Measurements from ENCODE around the gene ZFYVE28.

Gene ZFYVE28

DNA sequence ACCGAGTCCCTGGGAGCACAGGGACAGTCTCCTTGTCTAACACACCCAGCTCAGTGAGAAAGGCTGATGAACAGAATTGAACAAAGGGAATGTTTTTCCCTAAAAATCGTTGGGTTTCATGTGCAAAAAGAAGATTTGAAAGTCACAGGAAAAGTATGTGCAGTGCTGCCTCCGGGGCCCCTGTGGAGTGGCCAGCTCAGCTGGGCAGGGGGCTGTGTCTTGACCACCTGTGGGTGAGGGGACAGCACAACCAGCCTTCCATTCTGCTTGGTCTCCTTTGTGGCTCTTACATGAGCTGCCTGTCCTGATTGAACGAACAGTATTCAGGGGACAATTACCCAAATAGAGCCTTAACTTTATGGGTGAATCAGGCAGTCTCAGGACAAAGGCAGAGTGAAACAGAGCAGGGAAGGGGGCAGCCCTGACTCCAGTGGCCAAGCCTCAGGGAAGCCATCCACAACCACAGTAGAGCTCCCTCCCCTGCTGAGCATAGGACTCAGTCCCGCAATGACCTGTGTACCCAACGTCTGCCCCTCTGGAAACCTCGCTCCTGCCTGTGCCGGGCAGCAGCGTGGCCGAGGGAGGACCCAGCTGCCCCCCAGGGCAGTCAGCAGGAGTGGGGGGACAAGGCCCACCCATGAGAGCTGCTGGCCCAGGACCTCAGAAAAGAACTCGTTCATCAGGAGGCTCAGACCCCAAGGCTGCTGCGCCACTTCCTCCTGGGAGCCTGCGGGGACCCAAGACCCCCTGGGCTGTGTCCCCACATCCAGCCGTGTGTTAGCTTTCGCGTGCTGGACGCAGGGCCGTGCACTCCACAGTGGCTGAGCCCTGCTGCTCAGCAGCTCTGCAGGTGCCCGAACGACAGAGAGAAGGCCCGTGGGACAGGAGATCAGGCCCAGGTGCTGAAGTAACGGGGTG lies 96.9 kb downstream of the ZFYVE28 start:
- DNase-seq (ENCODE audit: extremely low spot score, insufficient read length, low read depth), result no peak
- no peak for FAIRE-seq

DNA sequence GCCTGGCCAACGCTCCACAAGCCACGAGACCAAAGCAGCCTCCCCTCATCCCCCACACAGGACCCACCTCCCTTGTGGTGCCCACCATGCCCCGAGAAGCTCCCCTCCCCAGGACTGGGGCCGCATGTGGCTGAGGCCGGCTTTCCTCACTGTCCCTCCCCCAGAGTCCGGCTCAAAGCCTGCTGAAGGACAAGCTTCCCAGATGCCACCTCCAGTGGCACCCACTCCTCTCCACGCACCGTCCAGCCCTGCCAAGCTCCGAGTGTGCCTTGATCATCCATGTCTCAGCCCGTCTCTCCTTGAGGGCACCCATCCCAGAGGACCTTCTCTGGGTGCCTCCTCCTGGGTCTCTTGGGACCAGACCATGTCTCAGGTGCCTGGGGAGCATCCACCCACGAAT lies 97.7 kb downstream of the ZFYVE28 start:
- FAIRE-seq, result no peak
- no peak for DNase-seq (ENCODE audit: extremely low spot score, insufficient read length, low read depth)

DNA sequence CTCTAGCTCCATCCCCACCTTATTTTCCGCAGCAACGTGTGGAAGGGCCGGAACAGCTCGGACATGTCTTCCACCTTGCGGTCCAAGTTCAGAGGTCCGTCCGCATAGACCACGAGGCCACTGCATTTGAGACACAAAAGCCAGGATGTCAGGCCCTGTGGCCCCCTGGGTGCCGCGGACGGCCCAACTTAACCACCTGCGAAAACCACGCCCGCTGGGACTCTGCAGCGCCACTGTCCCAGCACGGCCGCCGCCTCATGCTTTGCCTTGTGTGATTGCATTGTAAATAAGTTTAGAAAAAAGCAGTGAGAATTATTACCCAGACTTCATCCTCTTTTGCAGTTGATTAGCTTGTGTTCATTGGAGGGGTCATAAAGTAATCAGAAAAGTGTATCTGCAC lies 98.3 kb downstream of the ZFYVE28 start:
- DNase-seq (ENCODE audit: extremely low spot score, insufficient read length, low read depth) (no peak), FAIRE-seq (no peak)

DNA sequence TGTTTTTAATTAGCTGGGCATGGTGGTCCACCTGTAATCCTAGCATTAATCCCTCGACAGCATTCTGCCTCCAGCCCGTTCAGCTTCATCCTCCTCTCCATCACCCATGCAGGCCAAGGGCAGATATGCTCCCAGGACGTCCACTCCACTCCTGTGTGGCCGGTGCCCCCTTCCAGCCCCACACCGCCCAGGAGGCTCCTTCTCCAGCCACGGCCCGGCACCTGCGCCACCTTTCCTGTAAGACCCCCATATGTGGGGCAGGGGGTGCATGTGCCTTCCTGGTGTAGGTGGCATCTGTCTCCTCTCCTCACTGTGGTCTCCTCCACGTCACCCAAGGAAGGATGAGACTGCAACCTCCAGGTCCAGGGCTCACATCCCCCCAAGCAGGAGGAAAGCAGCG lies 99.6 kb downstream of the ZFYVE28 start:
- DNase-seq (ENCODE audit: extremely low spot score, insufficient read length, low read depth), result no peak
- no peak for FAIRE-seq

DNA sequence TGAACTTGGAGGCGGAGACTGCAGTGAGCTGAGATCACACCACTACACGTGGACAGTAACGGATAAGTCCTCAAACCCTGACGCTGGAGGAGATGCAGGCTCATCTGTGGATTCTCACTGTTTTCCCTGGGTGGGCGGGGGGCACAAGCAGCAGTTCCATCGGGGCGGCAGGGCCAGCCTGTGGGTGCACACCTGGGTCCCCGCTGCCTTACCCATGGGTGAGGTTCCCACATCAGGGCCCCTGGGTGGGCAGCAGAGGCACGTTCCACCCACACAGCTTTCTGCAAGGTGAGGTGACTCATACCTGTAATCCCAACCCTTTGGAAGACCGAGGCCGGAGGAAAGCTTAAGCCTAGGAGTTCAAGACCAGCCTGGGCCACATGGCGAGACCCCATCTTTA lies 100.0 kb downstream of the ZFYVE28 start:
- FAIRE-seq (no peak), DNase-seq (ENCODE audit: extremely low spot score, insufficient read length, low read depth) (no peak)

DNA sequence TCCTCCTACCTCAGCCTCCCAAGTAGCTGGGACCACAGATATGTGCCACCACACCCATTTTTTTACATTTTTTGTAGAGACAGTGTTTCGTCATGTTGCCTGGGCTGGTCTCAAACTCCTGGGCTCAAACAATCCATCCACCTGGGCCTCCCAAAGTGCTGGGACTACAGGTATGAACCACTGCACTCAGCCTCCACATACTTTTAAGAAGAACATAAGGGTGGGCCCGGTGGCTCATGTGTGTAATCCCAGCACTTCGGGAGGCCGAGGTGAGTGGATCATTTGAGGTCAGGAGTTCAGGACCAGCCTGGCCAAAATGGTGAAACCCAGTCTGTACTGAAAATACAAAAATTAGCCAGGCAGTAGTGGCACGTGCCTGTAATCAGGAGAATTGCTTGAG lies 105.1 kb downstream of the ZFYVE28 start:
- FAIRE-seq (no peak), DNase-seq (ENCODE audit: extremely low spot score, insufficient read length, low read depth) (no peak)

DNA sequence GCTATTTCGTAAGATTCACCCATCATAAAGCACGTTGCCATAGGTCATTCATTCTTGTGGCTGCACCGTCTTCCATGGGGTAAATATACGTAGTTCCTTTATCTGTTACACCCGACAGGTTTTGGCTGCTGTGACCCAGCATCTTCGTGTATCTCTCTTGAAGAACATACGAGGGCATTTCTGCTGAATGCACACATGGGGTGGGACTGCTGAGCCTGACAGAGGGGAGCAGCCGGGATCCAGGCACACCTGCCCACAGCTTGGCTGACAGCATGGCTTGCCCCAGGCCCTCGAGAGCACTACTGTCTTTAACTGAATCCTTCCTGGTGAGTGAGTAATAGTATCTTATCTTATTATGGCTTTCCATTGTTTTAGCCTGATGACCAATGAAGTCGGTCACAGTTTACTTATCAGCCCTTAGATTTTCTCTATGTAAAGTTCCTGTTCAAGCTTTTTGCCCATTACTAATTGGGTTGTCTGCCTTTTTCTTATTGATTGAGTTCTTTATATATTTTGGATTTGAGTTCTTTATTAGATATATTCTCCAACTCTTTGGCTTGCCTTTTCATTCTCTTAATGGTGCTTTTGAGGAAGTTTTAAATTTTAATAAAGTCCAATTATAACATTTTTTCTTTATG lies 111.6 kb downstream of the ZFYVE28 start:
- FAIRE-seq, result no peak

DNA sequence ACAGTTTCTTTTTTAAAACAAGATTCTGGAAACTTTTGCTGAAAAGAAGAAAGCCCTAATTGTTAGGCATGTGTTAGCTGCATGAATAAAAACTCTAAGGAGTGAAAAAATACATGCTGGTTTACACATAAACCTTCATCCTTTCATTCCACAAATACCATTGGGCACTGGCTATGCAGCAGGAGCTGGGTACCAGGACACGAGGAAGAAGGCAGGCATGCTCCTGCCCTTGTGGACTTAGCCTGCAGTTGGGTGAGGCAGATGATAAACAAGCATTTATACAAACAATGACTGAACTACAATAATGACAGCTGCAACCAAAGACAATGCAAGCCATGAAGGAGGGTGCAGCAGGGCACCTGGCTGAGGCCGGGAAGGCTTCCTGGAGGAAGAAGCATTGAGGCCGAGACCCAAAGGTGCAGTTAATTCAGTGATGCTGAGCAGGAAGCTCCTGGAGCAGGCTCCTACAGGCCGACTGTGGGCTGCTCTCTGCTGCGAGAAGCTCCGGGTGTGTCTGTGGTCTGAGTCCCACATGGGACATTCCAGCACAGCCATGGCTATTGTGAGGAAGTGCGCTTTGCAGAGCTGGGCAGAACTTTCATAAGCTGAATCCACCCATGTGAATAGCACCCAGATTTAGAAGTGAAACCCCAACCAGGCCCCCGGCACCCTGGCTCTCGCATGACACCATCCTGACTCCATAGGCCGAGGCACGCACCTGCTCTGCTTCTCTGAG lies 112.5 kb downstream of the ZFYVE28 start:
- FAIRE-seq, result no peak

More for the DNA sequence above, 111.6 kb downstream of the ZFYVE28 start:
- DNase-seq (ENCODE audit: extremely low spot score, insufficient read length, low read depth), result no peak

DNA sequence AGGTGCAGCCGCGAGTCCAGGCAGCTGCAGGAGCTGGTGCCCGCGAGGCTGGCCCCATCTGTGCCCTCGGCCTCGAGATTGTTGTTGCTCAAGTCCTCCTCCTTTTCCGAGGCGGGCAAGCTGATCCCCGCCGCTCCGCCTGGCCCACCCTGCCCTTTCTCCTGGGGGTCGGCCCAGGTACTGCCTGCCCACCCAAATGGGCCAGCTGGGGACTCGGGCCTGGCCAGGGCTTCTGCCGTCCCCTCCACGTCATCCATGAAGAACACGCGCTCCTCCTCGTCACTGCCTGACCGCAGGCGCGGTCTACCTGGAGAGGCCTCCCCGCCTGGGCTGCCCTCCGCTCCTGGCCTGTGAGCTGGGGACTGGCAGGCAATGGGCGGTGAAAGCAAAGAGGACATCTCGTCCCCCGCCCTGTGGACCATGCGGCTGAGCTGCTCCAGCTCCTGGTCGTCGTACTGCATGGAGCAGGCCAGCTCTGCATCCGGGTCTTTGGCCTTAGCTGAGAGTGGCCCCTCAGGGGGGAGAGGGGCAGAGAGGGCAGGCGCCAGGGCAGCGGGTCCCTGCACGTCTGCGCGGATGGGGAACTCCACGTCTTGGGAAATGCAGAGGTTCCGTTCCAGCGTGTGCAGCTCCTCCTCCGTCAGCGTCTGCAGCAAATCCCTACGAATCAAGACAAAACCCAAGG lies 113.4 kb downstream of the ZFYVE28 start:
- no peak for DNase-seq (ENCODE audit: extremely low spot score, insufficient read length, low read depth)
- FAIRE-seq, result no peak

More for the DNA sequence above, 112.5 kb downstream of the ZFYVE28 start:
- no peak for DNase-seq (ENCODE audit: extremely low spot score, insufficient read length, low read depth)

DNA sequence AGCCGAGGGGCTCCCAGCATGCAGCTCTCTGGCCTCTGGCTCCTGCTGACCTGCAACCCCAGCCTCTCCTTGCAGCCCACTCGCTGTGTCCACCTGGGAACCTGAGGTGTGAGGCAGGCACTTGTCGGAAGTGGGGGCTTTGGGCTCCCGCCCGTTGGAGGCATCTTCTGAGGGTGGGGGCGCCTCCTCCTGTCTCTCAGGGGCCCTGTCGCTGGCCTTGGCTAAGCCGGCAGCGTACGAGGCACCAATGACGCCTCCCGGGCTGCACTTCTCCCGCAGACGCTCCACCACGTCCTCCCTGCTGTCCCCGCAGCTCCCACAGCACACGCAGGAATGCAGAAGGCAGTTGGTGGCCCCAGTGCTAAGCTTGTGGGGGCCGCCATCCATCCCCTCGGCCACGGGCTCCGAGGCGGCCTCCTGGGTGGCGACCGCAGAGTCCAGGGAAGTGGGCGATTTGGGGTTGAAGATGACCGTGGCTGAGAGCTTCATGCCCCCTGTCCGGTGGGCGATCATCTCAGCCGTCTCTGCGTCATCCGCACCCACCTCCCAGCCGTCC lies 114.0 kb downstream of the ZFYVE28 start:
- no peak for DNase-seq (ENCODE audit: extremely low spot score, insufficient read length, low read depth)
- no peak for FAIRE-seq

DNA sequence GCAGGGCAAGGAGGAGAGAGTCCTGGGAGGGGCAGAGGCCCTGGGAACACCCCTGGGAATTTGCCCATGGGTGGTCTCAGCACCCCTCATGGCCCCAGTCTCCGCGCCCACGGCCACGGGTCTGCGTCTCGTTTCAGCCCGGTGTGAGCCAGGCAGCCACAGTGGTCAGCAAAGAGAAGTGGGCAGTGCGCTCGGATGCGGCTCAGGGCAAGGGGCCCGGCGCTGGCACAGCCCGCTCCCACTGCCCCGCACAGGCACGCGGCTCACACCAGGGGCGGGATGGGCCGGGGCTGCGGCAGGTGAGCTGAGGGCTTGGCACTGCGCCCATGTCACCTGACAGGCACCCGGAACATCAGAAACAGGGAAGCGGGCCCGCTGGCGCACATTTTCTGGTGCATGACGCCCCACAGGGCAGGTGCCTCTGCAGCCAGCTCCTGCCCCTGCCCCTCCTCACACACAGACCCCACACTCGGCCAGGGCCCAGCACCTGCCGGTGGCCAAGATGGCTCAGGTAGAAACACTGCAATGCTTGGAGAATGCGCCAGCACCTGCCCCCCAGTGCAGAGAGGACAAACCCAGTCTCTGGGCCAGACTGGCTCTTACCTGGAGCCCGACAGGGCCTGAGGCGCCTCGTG lies 114.6 kb downstream of the ZFYVE28 start:
- DNase-seq (ENCODE audit: extremely low spot score, insufficient read length, low read depth) (no peak), FAIRE-seq (no peak)

DNA sequence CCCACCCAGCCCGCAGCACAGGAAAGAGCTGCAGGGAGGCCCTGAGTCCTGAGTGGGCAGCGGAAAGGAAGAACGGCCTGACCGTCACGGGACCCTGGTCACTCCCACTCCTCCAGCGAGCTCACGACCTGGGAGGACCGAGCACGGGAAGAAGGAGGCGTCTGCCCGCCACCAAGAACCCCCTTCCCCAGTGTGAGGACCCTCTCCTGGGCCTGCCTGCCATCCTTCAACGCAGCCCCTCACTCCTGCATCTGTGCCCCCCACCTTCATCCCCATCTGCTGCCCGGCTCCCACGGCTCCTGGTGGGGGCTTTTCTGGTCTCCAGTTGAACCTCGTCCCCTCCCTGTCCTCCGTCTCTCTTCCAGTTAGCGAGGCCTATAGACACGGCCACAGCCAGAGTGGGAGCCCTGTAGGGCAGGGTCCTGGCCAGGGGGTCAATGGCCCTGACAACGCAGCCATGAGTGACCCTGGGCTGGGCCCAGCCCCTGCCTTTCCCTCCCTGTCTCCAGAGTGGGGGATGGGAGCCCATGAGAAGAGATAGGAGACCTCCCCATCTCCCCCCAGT lies 115.2 kb downstream of the ZFYVE28 start:
- no peak for FAIRE-seq
- DNase-seq (ENCODE audit: extremely low spot score, insufficient read length, low read depth), result no peak

DNA sequence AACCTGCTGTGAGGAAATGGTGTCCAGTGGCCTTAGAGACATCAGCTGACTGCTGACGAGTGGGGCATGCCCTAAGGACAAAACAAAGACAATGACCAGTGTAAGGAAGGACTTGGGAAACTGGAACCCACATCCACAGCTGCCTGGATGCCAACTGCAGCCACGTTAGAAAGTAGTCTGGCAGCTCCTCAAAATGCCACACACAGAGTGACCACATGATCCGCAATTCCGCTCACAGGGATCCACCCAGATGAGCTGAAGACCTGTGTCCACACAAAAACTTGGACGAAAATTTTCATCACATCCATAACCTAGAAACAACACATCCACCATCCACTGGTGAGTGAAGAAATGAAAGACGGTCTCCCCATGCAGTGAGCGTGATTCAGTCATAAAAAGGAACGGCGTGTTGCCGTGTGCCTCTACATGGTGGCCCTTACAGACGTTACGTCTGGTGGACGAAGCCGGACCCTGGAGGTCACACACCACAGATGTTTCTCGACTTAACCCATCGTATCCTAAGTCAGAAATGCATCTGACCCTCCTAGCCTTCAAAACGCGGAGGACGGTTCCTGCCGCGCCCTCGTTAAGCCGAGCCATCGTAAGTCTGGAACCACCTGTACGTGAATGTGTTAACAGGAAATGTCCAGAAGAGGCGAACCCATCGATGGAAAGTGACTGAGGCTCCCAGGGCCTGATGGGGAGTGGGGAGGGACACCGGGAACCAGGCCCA lies 115.9 kb downstream of the ZFYVE28 start:
- FAIRE-seq (no peak), DNase-seq (ENCODE audit: extremely low spot score, insufficient read length, low read depth) (no peak)

DNA sequence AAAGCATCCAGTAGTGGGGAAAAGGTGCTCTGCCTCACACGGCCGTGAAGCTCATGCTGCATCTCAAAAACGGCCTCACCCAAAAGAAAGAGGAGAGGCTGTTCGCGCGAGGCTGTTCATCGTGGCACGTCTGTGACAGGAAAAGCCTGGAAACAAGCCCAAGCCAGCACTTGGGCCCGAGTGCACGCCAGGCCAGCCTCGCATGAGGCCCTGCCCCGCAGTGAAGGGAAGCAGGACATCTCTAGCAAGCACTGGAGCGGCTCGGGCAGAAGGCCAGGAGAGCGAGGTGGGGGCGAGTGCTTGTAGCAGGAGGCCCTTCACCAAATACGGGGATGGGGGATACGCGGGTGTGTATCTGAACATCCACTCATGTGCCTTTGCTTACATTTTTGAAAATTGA lies 116.6 kb downstream of the ZFYVE28 start:
- DNase-seq (ENCODE audit: extremely low spot score, insufficient read length, low read depth) (no peak), FAIRE-seq (no peak)

DNA sequence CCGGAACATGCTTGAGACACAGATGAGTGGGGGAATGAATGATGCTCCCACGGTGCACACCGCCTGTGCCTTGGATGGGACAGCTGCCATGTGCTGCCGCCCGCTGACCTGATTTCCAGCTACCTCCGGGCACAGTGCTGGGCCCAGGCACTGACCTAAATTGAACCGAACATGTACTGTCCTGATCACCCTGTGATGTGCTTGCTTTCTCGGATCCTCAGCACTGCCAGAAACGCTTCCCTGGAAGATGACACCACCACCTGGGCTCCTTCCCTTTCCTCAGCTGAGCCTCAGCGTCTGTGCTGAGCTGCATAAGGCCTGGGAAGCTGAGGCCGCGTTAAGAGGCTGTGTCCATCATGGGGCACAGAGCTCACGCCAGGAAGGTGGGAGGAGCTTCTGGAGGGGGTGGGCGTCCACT lies 117.2 kb downstream of the ZFYVE28 start:
- DNase-seq (ENCODE audit: extremely low spot score, insufficient read length, low read depth), result no peak
- no peak for FAIRE-seq

DNA sequence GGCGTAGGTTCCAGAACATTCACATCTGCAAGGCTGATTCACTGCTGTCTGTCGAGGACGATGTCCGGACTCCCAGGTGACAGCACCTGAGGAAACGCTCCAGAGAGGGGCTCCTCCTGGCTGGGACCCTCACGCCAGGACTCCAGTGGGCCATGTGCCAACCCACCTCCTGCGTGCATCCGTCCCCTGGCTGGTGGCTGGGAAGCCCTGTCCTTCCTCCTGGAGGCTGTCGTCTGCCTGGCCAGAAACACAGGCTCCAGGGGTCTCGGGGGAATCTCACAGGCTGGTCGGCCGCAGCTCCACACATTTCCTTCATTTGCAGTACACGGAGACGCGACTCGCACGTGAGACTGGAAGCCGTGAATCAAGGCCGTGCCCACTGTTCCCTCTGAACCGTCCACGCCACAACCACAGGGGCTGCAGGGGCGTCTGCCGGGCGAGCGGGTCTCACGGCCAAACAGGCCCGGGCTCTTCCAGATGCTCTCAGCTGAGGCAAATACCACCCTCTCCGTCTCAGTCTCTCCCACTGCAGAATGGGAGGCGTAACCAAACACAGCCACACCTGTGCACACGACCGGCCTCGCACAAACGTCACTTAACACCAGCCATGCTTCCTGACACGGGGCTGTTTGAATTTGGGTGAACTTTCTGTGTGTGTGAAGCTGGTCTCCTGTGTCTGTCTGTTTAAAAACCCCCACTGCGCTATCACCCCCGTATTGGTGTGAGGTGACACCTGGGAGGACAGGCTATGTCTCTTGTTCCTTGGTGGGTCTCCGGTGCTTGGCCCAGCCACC lies 117.8 kb downstream of the ZFYVE28 start:
- DNase-seq (ENCODE audit: extremely low spot score, insufficient read length, low read depth) (no peak), FAIRE-seq (no peak)

DNA sequence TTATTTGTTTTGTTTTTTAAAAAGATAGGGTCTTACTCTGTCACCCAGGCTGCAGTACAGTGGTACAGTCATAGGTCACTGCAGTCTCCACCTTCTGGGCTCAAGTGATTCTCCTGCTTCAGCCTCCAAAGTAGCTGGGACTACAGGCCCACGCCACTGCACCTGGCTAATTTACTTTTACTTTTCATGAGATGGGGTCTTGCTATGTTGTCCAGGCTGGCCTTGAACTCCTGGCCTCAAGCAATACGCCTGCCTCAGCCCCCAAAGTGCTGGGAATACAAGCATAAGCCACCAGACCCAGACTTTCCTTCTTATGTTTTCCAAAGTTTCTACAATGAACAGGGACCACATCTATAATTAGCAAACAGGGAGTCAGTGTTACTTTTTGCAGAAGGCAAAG lies 118.7 kb downstream of the ZFYVE28 start:
- FAIRE-seq (no peak), DNase-seq (ENCODE audit: extremely low spot score, insufficient read length, low read depth) (no peak)

DNA sequence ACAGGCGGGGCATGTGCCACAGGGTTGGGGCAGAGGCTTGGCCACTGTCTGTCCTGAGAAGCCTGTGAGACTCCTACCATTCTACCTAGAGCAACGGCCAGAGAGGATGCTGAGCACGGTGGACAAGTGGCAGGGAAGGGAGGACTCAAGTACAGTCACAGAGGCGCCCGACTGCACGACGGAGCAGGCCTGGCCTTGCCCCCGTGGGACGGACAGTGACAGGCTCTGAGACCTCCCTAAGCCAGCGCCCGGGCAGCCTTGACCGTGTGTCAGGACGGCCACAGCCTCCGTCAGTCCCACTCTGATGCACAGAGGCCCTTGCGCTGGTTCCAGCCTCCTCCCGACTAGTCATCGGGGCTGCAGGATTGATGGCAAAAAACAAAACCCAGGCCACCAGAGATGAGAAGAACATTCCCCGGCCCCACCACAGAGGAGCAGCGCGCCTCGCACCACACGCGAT lies 119.9 kb downstream of the ZFYVE28 start:
- FAIRE-seq (no peak), DNase-seq (ENCODE audit: extremely low spot score, insufficient read length, low read depth) (no peak)
